AG20443 (cell line): ENCODE data around the gene AMIGO1.
A peak's percentile ranks its signal among the peaks of the same experiment; 100 is the strongest.

ENCODE experiments used
- DNase-seq: peaks from one replicate; pipeline ENCODE4 v3.0.0; 2012; ENCODE audit warnings: low spot score, mixed read lengths

AMIGO1 gene

DNA sequence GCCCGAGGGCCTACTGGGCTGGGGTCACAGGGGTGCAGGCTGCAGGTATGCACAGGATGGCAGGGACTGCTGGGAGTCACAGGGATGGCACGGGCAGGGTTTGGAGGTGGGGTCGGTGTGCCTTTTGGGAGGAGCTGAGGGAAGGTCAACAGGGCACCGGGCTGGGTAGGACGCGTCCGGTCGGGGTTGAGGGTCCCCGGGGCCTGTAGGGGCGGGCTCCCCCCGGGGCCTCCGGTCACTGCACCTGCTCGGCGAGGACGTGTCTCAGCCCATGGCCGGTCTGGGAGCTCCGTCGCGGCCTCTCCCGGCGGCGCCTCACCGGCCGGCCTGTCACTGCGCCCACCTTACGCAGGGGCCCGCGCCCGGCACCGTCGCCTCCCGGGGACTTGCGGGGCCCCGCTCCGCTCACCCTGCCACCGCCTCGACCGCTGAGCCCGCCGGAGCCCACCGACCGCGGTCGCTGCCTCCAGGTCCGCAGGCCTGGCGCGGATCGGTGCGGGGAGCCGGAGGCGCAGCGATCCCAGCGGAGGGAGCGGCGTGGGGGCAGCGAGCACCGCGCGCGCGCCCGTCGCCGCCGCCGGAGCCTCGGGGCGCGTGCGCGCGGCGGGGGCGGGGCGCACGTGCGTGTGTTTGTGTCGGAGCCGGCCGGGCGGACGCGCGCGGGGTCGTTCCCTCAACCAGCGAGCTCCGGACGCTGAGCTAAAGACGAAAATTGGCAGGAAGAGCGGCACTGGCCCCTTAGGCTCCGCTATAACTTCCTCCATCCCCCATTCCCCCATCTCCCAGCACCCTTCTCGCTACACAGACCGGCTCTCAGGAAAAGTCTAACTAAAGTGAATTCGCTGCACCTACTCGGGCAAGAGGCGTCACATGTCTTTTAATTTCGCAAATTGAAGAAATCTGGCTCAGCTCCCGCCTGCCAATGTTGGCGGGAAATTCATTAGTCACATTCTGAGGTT, at the start of gene AMIGO1:
AMIGO1 (minus strand) TSS at position 552 of the 959 bp plus-strand sequence. CDS start 815 bp downstream, outside the sequence.
- DNase-seq = peak; percentile 92

DNA sequence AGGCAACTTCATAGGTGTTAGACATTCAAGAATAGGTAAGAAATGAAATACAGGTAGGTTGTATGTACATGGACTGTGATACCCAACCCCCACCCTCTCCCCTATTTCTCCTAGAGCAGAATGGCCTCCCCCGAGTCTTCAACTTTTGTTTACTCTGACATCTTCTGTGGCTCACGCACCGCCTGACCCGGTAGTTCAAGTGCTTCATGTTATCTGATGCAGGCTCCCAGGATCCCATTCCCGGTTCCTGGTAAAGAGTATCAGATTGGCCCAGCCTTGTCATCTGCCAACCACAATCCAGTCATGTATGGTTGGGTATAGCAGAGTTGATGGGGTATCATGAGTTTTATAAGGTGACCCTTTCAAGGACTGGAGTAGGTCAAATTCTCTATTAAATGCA, 48.0 kb upstream of the AMIGO1 start:
- DNase-seq = no peak

DNA sequence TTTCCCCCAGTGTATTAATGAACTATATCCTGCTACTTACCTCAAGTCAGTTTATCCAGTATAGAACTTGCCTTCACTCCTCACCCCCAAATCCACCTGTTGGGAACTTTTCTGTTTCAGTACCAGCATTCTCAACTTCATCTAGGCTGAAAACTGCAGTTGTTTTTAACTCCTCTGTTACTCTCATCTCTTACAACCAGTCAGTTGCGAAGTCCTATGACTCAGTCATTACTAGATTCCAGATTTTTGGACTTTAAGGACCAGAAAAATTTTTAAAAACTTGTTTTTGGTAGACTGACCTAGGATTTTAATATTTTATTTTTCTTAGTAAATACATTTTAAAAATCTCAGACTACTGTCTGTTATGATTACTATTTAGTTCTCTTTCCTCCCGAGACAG, 47.0 kb upstream of the AMIGO1 start:
- no peak for DNase-seq

GRCh38 chr1:109548321-109549267, 39.1 kb upstream of the AMIGO1 start, which contains the start of gene GNAI3:
Gene GNAI3, plus strand, starts transcription at chr1:109548615. Its CDS starts 106 bp downstream, at chr1:109548721.
- peak; percentile 96 for DNase-seq

- DNase-seq = peak; percentile 35
Observed at GRCh38 chr1:109547463-109548320, 38.2 kb upstream of the AMIGO1 start.

GRCh38 chr1:109546311-109547109, 37.0 kb upstream of the AMIGO1 start:
- peak; percentile 93 for DNase-seq

GRCh38 chr1:109543988-109544735, 34.6 kb upstream of the AMIGO1 start:
- no peak for DNase-seq

GRCh38 chr1:109543283-109543987, 33.9 kb upstream of the AMIGO1 start:
- DNase-seq = no peak

- DNase-seq = no peak
Observed at GRCh38 chr1:109542657-109543056, 33.1 kb upstream of the AMIGO1 start.

- no peak for DNase-seq
Observed at GRCh38 chr1:109541102-109541501, 31.6 kb upstream of the AMIGO1 start.

DNA sequence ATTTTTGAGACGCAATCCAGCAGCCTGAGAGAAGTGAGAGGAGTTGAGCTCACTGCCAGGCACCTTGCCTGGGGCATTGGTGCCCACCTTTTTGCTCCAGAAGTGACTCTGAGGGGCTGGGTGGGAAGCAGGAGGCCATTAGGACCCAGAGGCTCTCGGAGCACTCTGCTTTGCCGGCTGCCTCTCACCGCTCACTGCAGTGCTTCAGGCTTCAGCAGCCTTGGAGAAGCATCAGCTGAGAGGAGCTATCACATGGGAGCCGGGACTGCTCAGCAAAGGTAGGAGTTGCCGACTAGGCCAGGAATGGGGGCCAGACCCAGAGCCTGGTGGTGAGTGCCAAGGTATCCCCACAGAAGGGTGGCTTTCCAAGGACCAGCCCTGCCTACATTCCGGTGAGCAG, 30.1 kb upstream of the AMIGO1 start, which contains the start of gene GPR61:
GPR61 (plus strand) TSS at position 197 of the 400 bp plus-strand sequence. CDS start 3,151 bp downstream, outside the sequence.
- no peak for DNase-seq

GRCh38 chr1:109538827-109539555, 29.5 kb upstream of the AMIGO1 start:
- DNase-seq = no peak

DNA sequence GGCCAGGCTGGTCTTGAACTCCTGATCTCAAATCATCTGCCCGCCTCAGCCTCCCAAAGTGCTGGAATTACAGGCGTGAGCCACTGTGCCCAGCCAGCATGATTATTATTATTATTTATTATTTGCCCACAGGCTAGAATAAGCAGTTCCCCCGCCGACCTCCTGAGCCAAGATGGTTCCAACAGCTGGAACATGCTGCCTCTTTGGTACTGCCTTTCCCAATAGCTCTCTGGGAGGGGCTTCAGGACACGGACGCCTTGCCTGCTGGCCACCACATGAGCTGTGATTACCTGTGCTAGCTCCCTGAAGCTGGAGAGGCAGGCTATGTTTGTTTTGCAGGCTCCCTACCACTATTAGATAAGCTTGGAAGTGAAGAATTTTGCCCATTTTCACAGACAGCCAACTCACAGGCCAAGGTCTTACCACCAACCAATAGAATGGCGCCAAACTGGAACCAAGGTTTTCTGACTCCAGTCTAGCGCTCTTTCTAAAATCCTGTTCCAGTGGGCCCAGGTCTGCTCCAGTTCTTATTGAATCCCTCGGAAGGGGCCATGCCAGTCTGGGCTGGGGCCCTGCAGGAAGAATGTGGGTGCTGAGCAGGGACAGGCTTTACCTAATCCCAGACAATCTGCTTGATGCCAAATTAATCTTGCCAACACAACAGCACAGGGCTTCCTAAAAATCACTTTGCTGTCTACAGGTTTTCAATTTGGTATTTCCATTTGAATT, 28.1 kb upstream of the AMIGO1 start:
- DNase-seq = no peak

GRCh38 chr1:109535971-109536491, 26.5 kb upstream of the AMIGO1 start:
- no peak for DNase-seq

DNA sequence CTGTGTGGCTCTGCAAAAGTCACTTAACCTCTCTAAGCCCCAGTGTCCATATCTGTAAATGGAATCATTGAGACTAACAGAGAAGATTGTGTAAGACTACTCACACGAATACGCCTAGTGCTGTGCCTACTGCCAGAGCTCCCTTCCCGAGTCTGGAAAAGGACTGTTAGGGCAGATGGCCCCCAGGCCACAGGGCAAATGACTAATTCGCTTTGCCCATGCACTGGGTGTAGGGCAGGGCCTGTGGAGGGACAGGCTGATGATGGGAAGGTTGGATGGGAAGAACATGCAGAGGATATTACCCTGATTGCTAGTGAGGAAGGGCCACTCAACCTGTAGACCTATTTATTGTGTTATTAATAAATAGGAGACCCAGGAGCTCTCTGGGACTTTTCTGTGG, 26.0 kb upstream of the AMIGO1 start:
- no peak for DNase-seq

DNA sequence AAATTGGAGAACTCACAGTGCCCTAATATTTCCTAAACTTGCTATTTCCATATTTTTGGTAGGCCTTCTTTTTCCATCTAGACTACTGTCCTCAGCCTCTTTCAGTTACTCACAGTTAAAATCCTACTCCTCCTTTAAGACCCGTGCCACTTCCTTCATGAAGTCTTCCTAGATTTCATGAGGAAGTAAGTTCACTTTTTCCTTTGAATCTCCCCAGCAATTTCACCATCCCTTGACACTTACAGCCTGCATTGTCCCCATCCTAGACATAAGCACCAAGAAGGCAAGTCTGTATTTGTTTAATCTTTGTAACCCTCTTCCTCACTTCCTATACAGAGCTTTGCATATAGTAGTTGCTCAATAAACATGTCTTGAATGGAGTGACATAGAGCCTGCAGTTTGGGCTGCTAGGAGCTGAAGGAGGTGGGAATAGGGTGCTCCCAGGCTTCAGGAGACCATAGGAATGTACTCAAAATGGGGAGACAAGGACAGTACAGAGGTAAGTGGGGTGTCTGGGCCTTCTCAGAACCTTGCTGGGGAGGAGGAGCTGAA, 24.9 kb upstream of the AMIGO1 start:
- DNase-seq = no peak
